Rectal smooth muscle tissue (tissue), 1 donor: ENCODE data around the gene TNIK.
"Not testable (repeated sequence)": the region's sequence is repeated elsewhere in the genome, so short reads cannot be mapped to it uniquely, and the experiment has no call there.

Source experiments
- H3K27ac ChIP-seq: one replicate; pipeline ENCODE4 v1.7.0; 2013; ENCODE audit warnings: low read depth, low read length, inconsistent platforms
- H3K27me3 ChIP-seq: one replicate; pipeline ENCODE4 v1.7.0; 2013; ENCODE audit warnings: low read length; ENCODE audit not compliant: control insufficient read depth, insufficient read depth
- H3K36me3 ChIP-seq: one replicate; pipeline ENCODE4 v1.7.0; 2013; ENCODE audit warnings: low read length; ENCODE audit not compliant: control insufficient read depth, insufficient read depth
- H3K4me1 ChIP-seq: one replicate; pipeline ENCODE4 v1.7.0; 2013; ENCODE audit warnings: low read length; ENCODE audit not compliant: control insufficient read depth, insufficient read depth
- H3K4me3 ChIP-seq: one replicate; pipeline ENCODE4 v1.7.0; 2013; ENCODE audit warnings: low read length
- H3K9ac ChIP-seq: one replicate; pipeline ENCODE4 v1.7.0; 2013; ENCODE audit warnings: low read length

TNIK gene

DNA sequence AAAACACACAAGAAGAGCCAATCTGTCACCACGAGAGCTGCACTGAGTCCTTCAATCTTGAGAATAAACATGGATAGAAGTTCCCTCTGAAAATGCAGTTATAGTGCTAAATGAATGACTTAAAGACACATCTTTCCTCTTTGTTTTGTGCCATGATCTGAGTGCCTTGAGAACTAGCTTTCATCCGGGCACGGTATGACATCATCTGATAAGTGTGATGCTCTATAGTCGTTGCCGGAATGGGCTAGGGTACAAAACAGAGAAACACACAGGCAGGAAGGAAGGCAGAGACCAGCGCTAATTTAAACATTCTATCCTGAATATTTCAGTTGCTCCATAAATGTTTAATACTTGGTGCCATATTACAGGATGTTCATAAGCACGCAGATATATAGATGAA, 146.5 kb downstream of the TNIK start:
- Histone ChIP-seq H3K36me3 (no peaks in the 10 kb centered on the region), H3K27me3 (no peaks in the 10 kb centered on the region), H3K27ac (no peak overlapping the region), H3K4me1 (no peaks in the 10 kb centered on the region), H3K9ac (no peak overlapping the region), H3K4me3 (no peak overlapping the region)

DNA sequence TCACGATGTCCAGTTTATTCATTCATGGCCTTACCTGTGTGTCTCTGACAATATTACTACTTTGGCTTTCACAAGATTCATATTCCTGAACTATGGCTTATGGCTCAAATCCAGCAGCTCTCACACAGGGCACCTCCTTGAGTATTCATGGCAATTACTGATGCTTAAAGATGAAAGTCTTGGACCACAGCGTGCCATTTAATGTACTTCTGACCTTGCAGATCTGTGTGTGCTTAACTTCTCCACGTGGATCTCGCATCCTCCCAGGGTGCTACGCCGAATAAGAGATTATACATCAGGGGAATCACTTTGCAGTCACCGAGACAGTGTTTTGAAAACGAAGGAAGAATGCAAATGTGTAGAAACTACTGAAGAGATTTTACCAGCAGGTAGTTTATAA, 147.5 kb downstream of the TNIK start:
- no peak overlapping the region for H3K27ac ChIP-seq
- H3K27me3 ChIP-seq: no peaks in the 10 kb centered on the region
- H3K4me1 ChIP-seq: no peaks in the 10 kb centered on the region
- H3K36me3 ChIP-seq: no peaks in the 10 kb centered on the region
- no peak overlapping the region for H3K4me3 ChIP-seq
- H3K9ac ChIP-seq: no peak overlapping the region

DNA sequence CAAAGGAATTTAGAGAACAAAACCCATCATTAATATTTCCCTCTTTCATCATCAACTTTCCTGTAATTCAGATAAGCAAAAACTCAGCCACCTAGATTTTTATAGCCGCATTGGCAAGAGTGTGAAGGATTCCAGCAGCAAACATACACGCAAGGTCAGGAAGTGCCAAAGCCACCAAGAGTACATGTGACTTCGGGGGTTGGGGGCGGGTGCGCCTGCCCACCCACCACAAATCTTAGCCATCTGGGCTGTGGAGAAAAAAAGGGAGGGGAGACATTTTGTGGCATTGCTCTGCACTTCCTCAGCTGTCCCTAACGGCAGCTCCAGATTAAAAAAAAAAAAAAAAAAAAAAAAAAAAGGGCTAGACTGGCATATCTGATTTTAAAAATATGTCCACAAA, 148.4 kb downstream of the TNIK start:
- Histone ChIP-seq H3K9ac (no peak overlapping the region), H3K27ac (no peak overlapping the region), H3K4me3 (no peak overlapping the region), H3K27me3 (no peaks in the 10 kb centered on the region), H3K36me3 (no peaks in the 10 kb centered on the region), H3K4me1 (peaks cover 5% of the 10 kb centered on the region)

DNA sequence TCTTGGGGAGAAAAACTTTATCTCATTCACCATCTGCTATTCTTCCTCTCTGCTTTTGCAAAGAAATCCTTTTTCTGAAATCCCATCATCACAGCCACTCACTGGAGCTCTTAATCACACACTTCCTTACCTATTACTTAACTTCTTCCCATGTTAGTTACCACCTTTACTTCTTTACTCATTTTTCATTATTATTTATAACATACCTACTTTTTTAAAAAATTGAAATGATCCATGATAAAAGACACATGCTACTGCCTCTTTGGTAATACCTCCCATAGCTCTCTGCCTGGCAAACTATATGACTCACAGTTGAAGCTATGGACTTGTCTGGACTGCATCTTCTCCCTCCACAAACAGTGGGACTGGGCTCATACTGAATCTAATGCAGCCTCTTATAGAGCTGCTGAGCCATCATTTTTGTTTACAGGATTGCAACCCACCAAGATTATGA, 150.3 kb downstream of the TNIK start:
- no peaks in the 10 kb centered on the region for H3K27me3 ChIP-seq
- H3K4me1 ChIP-seq: peaks cover 5% of the 10 kb centered on the region
- no peak overlapping the region for H3K27ac ChIP-seq
- H3K36me3 ChIP-seq: no peaks in the 10 kb centered on the region
- no peak overlapping the region for H3K9ac ChIP-seq
- no peak overlapping the region for H3K4me3 ChIP-seq

DNA sequence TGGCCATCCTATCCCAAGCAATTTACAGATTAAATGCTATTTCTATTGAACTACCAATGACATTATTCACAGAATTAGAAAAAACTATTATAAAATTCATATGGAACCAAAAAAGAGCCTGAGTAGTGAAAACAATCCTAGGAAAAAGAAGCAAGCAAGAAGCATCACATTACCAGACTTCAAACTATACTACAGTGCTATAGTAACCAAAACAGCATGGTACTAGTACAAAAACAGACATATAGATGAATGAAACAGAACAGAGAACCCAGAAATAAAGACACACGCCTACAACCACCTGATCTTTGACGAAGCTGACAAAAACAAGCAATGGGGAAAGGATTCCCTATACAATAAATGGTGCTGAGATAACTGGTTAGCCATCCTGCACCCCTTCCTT, 152.2 kb downstream of the TNIK start:
- no peak overlapping the region for H3K4me3 ChIP-seq
- H3K27me3 ChIP-seq: no peaks in the 10 kb centered on the region
- H3K9ac ChIP-seq: no peak overlapping the region
- no peaks in the 10 kb centered on the region for H3K36me3 ChIP-seq
- peaks cover 5% of the 10 kb centered on the region for H3K4me1 ChIP-seq
- H3K27ac ChIP-seq: no peak overlapping the region

DNA sequence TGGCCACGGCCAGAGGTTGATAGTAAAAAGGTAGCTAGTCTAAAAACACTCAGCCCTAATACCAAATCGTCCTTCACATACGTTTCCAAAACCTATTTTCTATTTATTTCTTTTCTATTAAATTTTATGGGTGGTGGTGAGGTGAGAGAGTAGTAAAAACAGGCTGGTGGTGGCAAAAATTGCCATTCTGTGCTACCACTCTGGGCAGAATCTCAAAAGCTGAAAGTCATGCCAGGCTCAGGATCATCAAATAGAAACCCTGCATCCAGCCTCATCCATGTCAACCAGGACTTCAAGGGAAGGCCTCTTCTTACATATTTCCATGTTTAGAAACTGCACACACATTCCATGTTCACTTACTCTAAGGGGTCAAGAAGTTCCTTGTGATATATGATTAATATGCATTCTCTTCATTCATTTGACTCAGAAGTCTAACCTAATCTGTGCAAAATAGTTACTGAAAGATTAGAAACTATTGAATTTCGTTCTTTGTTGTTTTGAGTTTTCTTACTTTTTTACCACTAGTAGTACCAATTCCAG, 153.1 kb downstream of the TNIK start:
- H3K4me1 ChIP-seq: peaks cover 5% of the 10 kb centered on the region
- peak overlapping the region; percentile 72 for H3K27ac ChIP-seq
- H3K27me3 ChIP-seq: no peaks in the 10 kb centered on the region
- no peaks in the 10 kb centered on the region for H3K36me3 ChIP-seq
- H3K4me3 ChIP-seq: no peak overlapping the region
- no peak overlapping the region for H3K9ac ChIP-seq

DNA sequence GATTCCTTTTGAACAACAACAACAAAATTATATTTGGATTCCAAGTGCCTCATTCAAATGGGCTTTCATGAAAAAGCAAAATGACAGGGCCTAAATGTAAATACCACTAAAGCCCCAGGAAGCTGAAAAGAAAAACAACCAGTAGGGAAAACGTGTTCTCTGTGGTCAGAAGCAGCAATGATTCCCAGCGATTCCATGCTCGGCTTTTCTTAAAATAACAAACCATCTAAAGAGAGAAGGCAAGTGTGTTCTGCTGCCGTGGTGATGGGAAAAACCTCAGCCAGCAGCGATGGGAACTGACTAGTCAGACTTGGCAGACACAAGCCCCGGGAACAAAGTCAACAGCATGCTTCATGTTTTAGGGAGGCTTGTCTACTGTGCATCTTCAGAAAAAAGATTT, 153.6 kb downstream of the TNIK start:
- no peaks in the 10 kb centered on the region for H3K27me3 ChIP-seq
- H3K27ac ChIP-seq: peak overlapping the region; percentile 72
- H3K4me3 ChIP-seq: no peak overlapping the region
- no peaks in the 10 kb centered on the region for H3K36me3 ChIP-seq
- no peak overlapping the region for H3K9ac ChIP-seq
- H3K4me1 ChIP-seq: peaks cover 5% of the 10 kb centered on the region

DNA sequence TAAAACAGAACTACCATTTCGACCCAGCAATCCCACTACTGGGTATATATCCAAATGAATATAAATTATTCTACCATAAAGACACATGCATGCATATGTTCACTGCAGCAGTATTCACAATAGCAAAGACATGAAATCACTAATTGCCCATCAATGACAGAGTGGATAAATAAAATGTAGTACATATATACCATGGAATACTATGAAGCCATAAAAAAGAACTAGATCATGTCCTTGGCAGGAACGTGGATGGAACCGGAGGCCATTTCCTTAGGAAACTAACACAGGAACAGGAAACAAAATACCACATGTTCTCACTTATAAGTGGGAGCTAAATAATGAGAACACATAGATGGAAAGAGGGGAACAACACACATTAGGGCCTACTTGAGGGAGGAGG, 154.4 kb downstream of the TNIK start:
- not testable (repeated sequence) for H3K4me1 ChIP-seq, H3K4me3 ChIP-seq, H3K9ac ChIP-seq, H3K27me3 ChIP-seq, H3K36me3 ChIP-seq
- peak overlapping the region; percentile 51 for H3K27ac ChIP-seq

DNA sequence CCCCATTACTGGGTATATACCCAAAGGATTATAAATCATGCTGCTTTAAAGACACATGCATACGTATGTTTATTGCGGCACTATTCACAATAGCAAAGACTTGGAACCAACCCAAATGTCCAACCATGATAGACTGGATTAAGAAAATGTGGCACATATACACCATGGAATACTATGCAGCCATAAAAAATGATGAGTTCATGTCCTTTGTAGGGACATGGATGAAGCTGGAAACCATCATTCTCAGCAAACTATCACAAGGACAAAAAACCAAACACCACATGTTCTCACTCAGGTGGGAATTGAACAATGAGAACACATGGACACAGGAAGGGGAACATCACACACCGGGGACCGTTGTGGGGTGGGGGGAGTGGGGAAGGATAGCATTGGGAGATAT, 155.7 kb downstream of the TNIK start:
- H3K27me3 ChIP-seq, H3K4me3 ChIP-seq, H3K4me1 ChIP-seq, H3K36me3 ChIP-seq, H3K27ac ChIP-seq, H3K9ac ChIP-seq: not testable (repeated sequence)

DNA sequence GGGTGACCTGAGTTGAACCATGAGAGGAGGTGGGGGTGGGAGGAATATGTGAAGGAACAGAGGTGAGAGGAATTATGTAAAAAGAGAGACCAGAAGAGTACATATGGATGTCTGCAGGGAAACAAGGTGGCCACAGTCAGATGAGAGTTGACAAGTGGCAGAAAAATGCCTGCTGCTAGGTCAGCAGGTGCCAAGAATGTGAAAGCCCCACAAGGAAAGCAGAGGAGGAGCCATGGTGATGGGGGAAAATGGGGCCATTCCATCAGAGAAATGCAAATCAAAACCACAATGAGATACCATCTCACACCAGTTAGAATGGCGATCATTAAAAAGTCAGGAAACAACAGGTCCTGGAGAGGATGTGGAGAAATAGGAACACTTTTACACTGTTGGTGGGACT, 156.2 kb downstream of the TNIK start:
- not testable (repeated sequence) for H3K36me3 ChIP-seq, H3K9ac ChIP-seq, H3K4me3 ChIP-seq, H3K27ac ChIP-seq, H3K4me1 ChIP-seq, H3K27me3 ChIP-seq

DNA sequence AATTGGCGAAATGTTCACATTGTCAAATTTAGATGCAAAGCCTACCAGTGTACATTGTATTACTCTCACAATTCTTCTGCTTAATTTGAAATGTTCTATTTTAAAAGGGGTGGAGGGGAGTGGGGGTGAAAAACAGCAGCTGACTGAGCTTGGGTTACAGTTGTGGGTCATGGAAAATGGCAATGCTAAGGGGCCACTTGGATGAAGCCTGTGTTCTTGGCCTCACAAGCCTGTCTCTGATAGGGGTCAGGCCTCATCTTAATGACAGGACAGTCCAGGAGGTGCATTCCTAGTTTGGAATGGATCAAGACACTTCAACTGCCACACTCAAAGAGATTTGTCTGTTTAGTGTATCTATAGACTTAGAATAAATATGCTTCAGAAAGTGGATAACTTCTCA, 158.2 kb downstream of the TNIK start:
- Histone ChIP-seq H3K27me3 (no peaks in the 10 kb centered on the region), H3K27ac (no peak overlapping the region), H3K9ac (no peak overlapping the region), H3K4me1 (peaks cover 2% of the 10 kb centered on the region), H3K36me3 (no peaks in the 10 kb centered on the region), H3K4me3 (no peak overlapping the region)

DNA sequence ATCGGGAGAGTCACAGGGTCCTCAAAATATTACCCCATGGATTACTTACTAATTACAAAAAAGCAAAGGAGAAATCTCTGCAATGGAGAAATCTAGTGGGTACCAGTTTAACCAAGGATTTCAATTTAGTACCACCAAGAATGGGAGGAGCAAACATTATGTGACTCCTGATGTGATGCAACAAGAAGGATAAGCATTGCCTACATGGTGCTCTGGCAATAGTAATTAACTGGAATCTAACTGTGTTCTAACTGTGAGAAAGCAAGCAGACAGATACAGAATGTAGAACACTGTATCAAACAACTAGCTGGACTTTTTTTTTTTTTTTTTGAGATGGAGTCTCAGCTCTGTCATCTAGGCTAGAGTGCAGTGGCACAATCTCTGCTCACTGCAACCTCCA, 159.2 kb downstream of the TNIK start:
- no peaks in the 10 kb centered on the region for H3K27me3 ChIP-seq
- H3K4me3 ChIP-seq: no peak overlapping the region
- H3K36me3 ChIP-seq: no peaks in the 10 kb centered on the region
- no peak overlapping the region for H3K27ac ChIP-seq
- H3K4me1 ChIP-seq: peaks cover 4% of the 10 kb centered on the region
- H3K9ac ChIP-seq: no peak overlapping the region

DNA sequence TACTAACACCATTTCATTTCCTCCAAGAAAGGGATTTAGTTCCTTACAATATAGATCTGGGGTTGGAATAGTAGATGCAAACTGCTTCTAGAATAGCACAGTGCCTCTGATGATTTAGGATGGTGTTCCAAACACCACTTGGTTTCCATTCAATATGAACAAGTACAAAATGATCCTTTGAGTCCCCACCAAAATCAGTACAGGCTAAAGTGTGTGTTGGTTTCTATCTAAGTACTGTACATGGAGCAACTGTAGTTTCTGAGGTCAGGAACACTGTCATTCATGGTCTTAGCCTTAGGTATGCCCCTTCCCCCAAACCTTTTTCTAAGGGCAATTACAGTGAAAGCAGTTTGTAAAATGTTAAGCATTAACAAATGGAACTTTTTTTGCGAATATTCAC, 162.3 kb downstream of the TNIK start:
- H3K27ac ChIP-seq: no peak overlapping the region
- H3K27me3 ChIP-seq: no peaks in the 10 kb centered on the region
- H3K4me1 ChIP-seq: peaks cover 11% of the 10 kb centered on the region

More for the DNA sequence above, 162.3 kb downstream of the TNIK start:
- no peak overlapping the region for H3K4me3 ChIP-seq
- no peaks in the 10 kb centered on the region for H3K36me3 ChIP-seq
- no peak overlapping the region for H3K9ac ChIP-seq
